ENCODE results near the gene TBC1D17.

- TF ChIP-seq, protein P1, sequence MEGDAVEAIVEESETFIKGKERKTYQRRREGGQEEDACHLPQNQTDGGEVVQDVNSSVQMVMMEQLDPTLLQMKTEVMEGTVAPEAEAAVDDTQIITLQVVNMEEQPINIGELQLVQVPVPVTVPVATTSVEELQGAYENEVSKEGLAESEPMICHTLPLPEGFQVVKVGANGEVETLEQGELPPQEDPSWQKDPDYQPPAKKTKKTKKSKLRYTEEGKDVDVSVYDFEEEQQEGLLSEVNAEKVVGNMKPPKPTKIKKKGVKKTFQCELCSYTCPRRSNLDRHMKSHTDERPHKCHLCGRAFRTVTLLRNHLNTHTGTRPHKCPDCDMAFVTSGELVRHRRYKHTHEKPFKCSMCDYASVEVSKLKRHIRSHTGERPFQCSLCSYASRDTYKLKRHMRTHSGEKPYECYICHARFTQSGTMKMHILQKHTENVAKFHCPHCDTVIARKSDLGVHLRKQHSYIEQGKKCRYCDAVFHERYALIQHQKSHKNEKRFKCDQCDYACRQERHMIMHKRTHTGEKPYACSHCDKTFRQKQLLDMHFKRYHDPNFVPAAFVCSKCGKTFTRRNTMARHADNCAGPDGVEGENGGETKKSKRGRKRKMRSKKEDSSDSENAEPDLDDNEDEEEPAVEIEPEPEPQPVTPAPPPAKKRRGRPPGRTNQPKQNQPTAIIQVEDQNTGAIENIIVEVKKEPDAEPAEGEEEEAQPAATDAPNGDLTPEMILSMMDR (IDR thresholded peaks at IDR 0.05) = no peak
- TF ChIP-seq POLR2A (IDR thresholded peaks at IDR 0.05) = no peak
Observed at GRCh38 chr19:49857061-49857837, 20.3 kb upstream of the TBC1D17 start.

Measured in stomach (tissue), 4 donors.